Measurements from ENCODE around the gene ENTPD1.
"Not testable (repeated sequence)": the region's sequence is repeated elsewhere in the genome, so short reads cannot be mapped to it uniquely, and the experiment has no call there.

The ENTPD1 gene

DNA sequence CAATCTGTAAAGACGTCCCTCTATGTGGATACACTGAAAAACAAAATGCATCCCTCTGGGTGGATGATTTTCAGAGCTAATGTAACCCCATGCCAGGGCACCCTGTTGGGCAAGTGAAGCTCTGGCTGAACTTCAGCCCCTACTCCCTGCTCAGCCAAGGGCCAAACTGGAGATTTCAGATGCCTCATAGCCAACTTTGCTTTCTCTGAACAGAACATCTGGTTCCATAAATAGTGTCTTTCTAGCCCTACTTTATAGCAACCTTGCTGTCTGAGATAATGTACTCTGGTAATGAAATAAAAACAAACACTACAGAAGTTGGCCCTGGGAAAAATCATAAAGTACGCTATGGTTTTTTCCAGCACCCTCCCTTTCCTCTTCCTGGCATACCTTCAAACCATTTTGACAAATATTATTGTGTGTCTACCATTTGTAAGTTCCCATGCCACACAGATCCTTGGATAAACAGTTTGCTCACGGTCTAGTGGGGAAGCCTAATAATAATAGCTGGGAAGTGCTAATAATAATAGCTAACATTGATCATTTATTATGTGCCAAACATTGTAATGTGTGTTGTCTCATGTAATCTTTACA, 3.4 kb downstream of the ENTPD1 start:
- DNase-seq: no peak

DNA sequence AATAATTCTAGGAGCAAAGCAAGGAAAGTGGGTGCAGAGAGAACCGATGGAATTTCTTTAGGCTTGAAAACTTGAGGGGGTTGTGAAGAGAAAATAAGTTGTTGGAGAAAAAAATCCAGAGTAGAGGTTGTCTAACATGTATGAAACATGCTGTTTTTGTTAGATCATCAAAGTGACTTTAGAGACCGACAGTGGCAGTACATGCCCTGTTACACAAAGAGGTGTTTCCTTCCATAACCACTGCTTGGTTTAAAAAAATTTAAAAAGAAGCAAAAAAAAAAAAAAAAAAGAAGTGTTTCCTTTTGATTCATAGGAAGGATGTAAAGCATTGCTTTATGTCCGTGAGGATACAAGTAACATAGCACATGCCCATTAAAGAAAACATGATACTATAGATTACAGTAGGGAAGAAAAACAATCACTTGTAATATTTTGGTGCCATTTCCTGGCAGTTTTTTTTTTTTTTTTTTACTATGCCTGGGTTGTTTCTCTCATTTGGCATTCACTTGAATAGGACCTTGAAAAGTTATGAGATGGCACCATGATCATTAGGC, 6.1 kb downstream of the ENTPD1 start:
- DNase-seq: no peak

DNA sequence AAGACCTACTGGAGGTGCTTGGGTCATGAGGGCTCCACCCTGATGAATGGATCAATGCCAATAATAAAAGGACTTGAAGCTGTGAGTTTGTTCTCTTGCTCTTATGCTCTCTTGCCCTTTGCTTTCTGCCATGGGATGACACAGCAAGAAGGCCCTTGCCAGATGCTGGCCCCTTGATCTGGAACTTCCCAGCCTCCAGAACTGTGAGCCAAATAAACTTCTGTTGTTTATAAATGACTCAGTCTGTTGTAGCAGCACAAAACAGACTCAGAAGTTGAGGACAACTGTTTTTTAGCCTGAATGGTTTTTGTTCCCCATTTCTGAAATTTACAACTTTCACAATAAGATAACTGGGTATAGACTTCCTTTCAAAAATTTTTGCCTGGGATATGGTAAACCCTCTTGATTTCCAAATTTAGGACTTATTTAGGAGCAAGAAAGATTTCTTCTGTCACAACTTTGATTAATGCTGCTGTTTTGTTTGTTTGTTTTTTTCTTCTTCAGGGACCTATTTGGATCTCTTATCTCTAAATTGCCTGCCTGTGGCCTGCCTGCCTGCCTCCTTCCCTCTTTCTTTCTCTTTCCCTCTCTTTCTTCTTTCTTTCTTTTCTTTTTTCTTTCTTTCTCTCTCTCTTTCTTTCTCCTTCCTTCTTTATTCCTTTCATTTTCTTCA, 12.1 kb downstream of the ENTPD1 start:
- DNase-seq: peak; percentile 26 to 72

DNA sequence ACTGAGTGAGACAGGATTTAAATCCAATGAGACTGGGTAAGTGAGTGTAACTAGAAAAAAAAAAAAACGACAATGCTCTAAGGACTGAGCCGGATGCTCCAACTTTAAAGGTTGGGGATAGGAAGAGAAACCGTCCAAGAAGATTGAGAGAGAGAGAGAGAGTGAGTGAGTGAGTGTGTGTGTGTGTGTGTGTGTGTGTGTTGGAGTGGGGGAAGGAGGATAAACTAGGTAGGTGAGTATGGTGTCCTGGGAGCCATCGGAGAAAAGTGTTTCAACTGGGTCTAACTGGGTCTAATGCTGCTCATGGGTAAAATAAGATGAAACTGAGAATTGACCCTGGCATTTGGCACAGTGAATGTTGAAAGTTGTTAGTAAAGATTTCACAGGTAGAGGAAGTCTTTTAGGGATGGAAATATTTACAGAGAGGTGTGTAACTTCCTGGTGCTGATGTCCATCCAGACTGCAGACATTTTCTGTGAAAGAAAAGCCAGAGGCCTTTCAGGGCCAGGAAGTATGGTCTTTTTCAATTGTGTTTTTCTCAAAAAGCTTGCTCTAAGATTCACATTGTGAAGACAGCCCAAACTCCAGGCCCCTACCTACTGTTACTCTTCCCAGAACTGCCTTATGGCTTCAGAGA, 14.2 kb downstream of the ENTPD1 start:
- DNase-seq: no peak

DNA sequence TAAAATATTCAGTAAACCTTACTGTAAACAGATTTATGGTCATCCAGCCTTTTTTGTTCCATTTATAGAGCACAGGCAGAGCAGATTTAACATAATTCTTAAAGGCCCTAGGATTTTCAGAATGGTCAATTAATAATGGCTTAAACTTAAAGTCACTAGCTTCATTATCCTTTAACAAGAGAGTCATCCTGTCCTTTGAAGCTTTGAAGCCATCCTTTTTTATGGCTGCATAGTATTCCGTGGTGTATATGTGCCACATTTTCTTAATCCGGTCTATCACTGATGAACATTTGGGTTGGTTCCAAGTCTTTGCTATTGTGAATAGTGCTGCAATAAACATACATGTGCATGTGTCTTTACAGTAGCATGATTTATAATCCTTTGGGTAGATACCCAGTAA, 17.5 kb downstream of the ENTPD1 start:
- not testable (repeated sequence) for DNase-seq

DNA sequence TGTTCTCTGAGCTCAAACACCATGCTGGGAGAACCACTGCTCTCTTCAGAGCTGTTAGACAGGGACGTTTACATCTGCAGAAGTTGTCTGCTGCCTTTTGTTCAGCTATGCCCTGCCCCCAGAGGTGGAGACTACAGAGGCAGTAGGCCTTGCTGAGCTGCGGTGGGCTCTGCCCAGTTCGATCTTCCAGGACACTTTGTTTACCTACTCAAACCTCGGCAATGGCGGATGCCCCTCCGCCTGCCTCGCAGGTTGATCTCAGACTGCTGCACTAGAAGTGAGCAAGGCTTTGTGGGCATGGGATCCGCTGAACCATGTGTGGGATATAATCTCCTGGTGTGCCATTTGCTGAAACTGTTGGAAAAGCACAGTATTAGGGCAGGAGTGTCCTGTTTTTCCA, 21.7 kb downstream of the ENTPD1 start:
- not testable (repeated sequence) for DNase-seq

DNA sequence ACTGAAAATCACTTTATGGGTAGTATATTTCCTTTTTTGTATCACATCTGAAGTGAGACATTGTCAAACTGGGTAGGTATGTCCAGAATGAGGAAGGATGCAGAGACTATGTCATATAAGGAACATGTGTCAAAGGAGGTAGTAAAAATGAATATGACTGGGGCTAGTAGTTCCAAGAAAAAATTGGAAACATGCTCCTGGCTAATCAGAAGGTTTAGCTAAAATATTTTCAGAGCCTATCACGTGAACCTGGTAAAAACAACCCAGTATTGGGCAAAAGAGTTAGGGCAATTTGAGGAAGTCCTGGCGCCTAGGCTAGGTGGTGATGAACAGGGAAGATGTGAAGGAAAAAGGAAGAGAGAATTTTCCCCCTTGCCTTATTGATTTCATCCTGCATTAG, 26.4 kb downstream of the ENTPD1 start:
- DNase-seq: peak; percentile 18 to 36

DNA sequence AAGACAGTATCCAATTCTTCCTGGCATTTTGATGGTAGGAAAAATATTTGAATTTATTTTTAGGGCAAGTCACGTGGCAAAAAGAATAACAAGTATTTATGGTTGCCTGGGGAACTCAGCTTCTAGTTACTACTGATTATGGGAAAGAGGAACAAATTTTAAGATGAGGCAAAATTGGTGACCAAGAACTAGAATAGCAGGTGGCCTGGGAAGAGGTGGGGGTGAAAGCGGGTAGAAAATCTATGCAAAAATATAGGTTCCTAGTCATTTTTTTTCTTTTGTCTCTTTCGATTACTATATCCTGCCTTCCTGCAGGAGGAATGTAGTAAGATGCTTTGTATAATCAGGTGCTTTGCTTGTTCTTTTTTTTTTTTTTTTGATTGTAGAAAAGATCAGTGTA, 27.8 kb downstream of the ENTPD1 start:
- peak; percentile 14 to 55 for DNase-seq

DNA sequence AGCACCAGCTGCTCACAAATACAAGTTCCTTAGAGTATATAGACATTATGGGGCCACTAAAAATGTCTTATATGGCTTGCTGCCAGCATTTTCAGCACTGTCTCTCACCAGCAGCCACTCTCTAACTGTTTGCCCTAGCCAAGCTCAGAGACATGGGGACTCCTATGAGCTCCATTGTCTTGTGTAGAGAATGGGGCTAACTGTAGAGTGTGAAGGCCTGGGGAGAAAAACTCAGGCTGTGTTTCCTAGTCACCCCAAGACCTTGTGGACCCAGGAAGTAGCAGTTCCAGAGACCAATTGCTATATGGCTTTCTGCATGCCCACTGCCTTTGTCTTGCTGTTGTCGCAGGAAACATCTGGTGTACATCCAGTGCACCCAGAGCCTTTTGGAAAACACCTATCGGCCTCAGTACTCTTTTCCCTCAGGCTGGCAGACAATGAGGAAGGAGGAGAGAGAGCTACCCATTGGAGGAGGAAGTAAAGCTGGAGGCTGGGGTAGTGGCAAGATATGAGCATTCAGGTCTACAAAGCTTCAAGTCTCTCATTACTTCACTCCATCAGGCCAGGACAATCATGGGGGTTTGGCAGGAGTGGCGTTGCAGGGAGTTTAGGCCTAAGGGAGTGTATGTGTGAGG, 28.4 kb downstream of the ENTPD1 start:
- DNase-seq: peak in 1 of 2 donors; percentile 26

DNA sequence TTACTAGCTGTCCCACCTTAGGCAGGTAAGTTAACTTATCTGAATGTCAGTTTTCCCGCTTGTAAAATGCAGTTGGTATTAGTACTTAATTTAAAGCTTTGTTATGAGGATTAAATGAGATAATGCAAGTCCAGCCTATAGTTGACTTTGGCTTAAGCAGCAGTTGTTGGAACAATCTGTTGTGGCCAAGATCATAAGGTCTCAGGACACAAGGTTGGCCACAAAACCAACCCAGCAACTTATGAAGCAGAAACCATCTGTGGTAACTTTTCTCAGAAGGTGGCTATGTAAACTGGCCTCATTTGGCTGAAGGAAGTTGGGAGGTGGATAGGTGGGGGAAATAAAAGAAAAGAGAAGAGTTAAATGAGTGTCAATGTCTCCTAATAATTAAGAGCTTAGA, 29.4 kb downstream of the ENTPD1 start:
- no peak for DNase-seq

DNA sequence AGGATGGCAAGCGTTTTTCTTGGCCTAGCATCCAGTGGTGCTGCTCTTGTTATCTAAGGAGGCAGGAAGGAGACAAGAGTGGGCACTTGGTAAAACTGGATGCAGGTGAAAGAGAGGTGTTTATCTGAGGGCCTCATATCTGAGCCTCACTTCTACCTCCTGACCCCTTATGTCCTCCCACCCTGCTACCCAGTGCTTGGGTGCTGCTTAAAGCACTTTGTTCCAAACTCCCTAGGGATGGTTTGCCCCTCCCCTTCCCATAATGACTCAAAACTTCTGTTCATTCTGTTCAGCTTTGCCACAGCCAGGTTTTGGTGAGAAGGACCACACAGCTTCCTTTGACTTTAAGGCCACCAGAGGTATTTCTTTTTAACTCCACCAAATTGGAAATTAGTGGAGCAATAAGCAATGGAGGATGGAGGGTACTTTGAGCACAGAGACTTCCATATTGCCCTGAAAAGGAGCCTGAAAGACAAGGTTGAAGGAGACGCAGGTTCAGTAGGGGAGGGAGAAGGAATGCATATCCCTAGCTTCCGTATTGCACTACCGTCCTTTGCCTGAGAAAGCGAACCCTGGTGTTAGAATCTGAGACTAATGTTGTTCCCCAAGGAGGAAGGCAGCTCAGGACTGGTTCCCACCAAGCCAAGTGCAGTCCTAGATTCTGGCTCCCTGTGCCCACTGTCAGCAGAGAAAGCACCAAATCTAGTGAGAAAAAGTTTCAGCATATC, 30.1 kb downstream of the ENTPD1 start:
- no peak for DNase-seq

DNA sequence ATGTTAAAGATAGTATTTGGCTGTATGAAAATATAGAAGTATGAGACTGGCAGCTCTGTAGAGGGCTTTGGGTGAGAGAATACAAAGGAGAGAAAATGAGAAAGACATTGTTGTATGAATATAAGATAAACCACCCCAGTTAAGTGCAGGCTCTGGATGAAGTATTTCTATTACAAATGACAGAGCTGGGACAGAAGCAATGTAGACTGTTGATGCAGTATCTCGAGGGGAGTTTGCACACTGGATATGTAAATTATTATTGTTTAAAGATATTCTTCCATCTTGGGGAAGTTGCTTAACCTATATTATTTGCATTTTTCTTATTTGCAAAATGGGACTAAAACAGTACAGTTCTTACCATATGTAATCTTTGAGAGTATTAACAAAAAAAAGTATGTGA, 31.5 kb downstream of the ENTPD1 start:
- DNase-seq: no peak

DNA sequence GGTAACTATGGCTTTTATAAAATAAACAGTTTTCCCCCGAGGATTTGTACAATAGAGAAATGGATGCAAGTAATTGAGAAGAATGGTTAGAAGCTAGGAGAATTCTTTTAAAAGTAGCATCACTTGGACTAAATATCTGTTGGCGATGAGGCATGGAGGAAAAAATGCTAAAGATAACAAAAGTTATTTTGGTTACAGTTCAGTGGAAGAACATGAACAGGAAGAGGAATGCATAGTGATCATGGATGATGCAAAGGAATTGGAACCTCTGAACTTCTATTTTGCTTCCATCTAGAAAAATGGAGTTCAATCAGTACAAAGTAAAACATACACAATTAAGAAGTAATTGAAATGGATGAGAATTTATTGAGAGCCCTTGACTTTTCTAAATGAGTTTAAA, 32.9 kb downstream of the ENTPD1 start:
- no peak for DNase-seq

DNA sequence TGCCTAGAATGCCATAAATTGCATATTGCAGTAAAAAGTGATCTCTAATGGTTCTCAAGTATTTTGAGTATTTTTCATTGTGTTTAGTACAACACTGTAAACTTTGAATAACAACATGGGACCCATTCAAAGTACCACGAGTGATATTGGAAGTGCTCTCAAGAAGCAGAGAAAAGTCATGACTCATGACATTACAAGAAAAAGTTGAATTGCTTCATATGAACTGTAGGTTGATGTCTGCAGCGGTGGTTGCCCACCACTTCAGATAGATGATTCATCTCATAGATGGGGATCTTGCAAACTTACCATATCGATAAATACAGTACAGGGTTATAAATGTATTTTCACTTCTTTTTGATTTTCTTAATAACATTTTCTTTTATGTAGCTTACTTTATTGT, 33.9 kb downstream of the ENTPD1 start:
- DNase-seq: no peak

DNA sequence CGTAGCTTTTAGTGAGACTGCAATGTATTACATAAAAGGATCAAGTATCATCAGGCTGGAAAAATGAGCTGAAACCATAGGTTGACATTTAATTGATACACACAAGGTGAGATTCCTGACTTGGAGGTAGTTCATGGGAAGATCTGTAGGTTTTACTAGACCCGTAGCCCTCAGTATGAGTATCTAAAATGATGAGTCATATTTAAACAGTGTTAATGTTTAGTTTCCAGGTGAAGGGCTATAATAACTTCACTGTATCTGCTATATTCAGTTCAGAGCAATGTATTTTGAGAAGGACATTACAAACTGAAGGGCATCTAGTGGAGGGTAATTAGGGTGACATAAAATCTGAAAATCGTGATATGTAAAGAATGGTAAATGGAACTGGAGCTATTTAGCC, 35.0 kb downstream of the ENTPD1 start:
- no peak for DNase-seq

DNA sequence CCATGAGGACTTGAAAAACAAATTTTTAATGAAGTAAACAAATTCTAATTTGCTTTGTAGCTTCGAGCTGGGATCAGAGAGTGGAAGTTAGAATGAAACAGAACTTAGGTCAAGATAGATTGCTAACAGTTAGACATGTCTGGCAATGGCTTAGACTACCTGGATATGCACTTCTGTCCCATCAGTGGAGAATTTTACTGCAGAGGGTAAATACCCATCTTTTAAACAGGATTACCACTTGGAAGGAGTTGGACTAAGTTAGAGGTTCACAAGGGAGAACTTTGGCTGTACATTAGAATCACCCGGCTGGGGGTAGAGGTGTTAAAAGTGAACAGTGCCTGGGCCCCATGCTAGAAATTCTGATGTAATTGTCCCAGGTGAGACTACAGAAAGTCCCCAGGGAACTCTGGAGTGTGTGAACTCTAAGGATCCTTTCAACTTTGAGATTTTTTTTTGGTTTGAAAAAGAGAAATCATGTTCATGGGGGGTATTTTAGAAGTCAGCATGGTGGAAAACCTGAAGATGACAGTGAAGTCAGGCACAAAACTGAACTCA, 35.5 kb downstream of the ENTPD1 start:
- no peak for DNase-seq

DNA sequence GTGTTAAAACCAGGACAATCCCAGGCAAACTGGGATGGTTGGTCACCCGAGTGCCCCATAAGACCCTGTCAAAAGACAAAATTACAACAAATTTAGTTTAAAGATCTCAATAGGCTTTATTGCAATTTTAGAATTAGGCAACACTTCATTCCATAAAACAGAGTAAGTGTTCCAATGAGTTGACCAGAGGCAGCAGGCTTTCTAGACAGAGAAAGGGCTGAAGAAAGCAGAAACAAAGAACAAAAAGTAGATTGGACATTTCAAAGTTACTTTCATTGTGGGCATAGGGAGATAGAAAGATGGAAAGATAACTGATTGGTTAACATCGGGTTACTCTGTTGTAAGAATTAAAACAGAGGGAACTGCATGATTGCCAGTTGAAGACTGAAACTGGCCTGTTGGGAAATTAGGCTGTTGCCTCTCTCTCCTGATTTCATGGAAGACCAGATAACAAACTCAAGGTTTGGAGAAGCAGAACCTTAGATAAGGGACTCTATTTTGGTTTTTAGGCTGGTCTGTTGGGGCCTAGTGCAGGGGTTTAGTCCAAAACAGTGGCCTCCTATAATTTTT, 36.3 kb downstream of the ENTPD1 start:
- no peak for DNase-seq

DNA sequence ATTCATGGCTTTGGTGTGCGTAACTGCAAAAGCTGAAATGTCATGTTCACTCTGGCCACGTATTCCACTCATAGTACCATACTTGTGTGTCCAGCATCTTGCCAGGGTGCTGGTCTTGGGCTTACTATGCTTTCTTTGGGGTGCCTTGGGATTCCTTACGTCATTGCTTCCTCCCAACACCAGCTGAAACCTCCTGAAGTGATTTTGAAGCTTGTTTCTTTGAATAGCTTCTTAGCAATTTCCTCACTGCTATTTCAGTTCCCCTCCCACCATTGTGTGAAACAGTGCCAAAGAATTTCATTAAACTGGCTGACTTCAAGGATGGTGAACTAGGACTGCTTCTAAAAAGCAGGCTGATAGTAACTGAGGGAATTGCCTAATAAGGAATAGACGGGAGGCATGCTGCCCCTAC, 36.9 kb downstream of the ENTPD1 start:
- DNase-seq: no peak

DNA sequence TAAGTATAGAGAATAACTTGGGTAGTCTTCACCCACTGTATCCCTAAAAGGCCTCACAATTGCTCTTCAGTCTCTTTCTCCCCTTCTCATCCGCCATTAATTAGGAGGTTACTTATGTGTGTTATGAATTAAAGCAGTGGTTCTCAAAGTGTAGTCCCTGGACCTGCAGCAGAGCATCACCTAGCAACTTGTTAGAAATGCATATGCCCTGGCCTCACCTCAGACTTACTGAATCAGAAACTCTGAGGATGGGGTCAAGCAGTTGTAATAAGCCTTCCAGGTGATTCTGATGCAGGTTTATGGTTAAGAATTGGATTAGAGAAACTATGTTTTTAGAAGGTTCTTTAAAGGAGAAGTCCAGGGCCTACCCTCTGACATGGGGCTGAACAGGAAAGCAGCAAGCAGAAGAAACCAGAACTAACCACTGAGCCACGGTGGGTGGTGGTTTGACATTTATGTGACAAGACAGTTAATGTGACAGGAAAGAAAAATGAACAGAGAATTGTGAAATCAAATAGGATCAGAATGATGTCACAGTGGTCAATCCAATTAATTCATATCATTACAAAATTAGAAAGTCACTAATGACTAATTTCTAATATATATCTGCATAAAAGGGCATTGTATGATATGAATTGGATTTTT, 37.6 kb downstream of the ENTPD1 start:
- DNase-seq: peak; percentile 15 to 64

DNA sequence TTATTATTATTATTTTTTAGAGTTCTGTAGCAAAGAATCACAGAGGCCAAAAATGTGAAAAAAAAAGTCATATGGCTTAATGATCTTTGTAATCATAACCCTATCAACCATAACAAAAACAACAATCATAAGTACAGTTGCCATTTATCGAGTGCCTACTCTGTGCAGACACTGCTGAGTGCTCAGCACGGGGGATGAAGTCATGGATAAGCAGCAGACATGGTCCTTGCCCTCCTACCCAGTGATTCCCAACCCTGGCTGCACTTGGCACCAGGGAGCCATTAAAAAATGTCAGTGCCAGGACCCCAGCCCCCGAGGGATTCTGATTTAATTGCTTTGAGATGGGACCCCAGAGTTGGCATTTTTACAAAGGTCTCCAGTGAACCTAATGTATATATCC, 38.2 kb downstream of the ENTPD1 start:
- no peak for DNase-seq

DNA sequence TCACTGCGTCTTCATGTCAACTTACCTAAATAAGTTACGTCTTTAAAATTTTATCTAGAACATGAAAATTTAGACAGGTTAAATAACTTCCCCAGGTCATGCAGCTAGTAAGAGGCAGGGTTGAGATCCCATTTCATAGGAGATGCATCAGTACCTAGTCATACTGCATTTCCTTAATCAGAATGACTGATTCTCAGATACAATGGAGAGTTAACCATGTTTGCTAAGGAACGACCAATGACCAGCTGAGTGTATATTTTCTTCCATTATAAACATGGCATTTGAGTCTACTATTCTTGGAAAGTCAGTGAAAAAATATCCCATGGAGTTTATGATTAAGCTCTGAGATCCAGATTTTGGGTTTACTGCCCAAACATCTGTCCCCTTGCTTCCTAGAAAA, 39.6 kb downstream of the ENTPD1 start:
- no peak for DNase-seq

DNA sequence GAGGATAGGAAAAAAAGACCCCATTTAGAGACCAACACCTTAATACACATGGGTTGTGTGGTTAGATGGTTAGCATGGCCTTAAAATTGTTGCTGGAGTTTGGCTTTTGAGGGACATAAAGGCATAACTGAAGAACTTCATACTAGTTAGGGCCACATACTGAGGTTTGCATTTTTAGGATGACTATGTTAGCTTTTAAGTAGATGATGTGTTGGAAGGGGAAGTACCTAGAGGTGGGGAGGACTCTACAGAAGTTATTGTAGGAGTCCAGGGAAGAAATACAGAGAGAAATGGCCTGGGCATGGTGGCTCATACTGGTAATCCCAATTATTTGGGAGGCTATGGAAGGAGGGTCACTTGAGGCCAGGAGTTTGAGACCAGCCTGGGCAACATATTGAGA, 40.5 kb downstream of the ENTPD1 start:
- no peak for DNase-seq

Data from CD4-positive, alpha-beta T cell treated with Interleukin-4 for 1 hour (primary cell).